Measurements from ENCODE around the gene SPOCK2. TPM values are rescaled to one million over a fixed set of nuclear protein-coding genes. Genes with fewer than 3 reads are reported as not detected.

Gene SPOCK2
- total RNA-seq, 1 experiment from 2014 or later: 0.33 TPM

GRCh38 chr10:72044417-72045041, 43.8 kb downstream of the SPOCK2 start:
- no peaks in the 10 kb centered on the region for H3K9me3 ChIP-seq (ENCODE audit: low read length)
- H2AFZ ChIP-seq (ENCODE audit: low read length): no peak overlapping the region
- H4K20me1 ChIP-seq (ENCODE audit: low read length): no peaks in the 10 kb centered on the region
- H3K4me3 ChIP-seq (ENCODE audit: low read length): no peak overlapping the region
- no peak overlapping the region for H3K9ac ChIP-seq (ENCODE audit: low read length)
- POLR2A ChIA-PET (ENCODE audit: unreplicated experiment): no interaction called here
- TF ChIP-seq EZH2 (IDR thresholded peaks at IDR 0.05; ENCODE audit: low read length, unreplicated experiment) (no peak), EZH2phosphoT487 (IDR thresholded peaks at IDR 0.05; ENCODE audit: borderline replicate concordance, low read length) (no peak), CTCF (conservative IDR thresholded peaks at IDR 0.05; ENCODE audit: low read depth, low read length) (0 out of 2 replicates have a peak, but pooled peaks have one; percentile 28)
- H3K4me1 ChIP-seq (ENCODE audit: insufficient read depth, low read length): no peaks in the 10 kb centered on the region; the same call in 1 of the 2 replicates
- H3K4me2 ChIP-seq (ENCODE audit: low read length): no peak overlapping the region
- H3K9me2 ChIP-seq (replicated peaks; ENCODE audit: low read length): no peaks in the 10 kb centered on the region
- no peaks in the 10 kb centered on the region for H3K27me3 ChIP-seq (ENCODE audit: low read length)
- H3K27ac ChIP-seq (ENCODE audit: low read length): no peak overlapping the region
- no TSS peak for BruUV-seq (replicated peaks)
- peak; percentile 56 for ATAC-seq
- intact Hi-C loops (cut with micrococcal nuclease): loop anchor here (5.0 kb wide), 1 partner anchor 127 kb away; no protein-coding TSS in a partner anchor
- CTCF ChIA-PET: interaction anchor here (1.6 kb wide), 1 partner anchor 88 kb away, joined by 13 read pairs; no protein-coding TSS in a partner anchor
- H3K36me3 ChIP-seq (ENCODE audit: low read depth, low read length): no peaks in the 10 kb centered on the region; the same call in 1 of the 2 replicates
- H3F3A ChIP-seq (ENCODE audit: low read length, unreplicated experiment): no peaks in the 10 kb centered on the region
- H3K79me2 ChIP-seq (ENCODE audit: low read length): no peaks in the 10 kb centered on the region
- no peak for DNase-seq

- TF ChIP-seq EZH2 (IDR thresholded peaks at IDR 0.05; ENCODE audit: low read length, unreplicated experiment): no peak
- TF ChIP-seq EZH2phosphoT487 (IDR thresholded peaks at IDR 0.05; ENCODE audit: borderline replicate concordance, low read length): no peak
- TF ChIP-seq CTCF (conservative IDR thresholded peaks at IDR 0.05; ENCODE audit: low read depth, low read length): no peak
- ATAC-seq (no peak), DNase-seq (no peak)
- Histone ChIP-seq H3K36me3 (ENCODE audit: low read depth, low read length) (no peaks in the 10 kb centered on the region), H3K9me3 (ENCODE audit: low read length) (no peaks in the 10 kb centered on the region), H3K27ac (ENCODE audit: low read length) (no peak overlapping the region), H3K79me2 (ENCODE audit: low read length) (no peaks in the 10 kb centered on the region), H3K4me1 (ENCODE audit: insufficient read depth, low read length) (no peaks in the 10 kb centered on the region; the same call in 1 of the 2 replicates), H2AFZ (ENCODE audit: low read length) (no peak overlapping the region), H3K4me2 (ENCODE audit: low read length) (no peak overlapping the region), H3K9ac (ENCODE audit: low read length) (no peak overlapping the region), H3K9me2 (replicated peaks; ENCODE audit: low read length) (no peaks in the 10 kb centered on the region), H3K27me3 (ENCODE audit: low read length) (no peaks in the 10 kb centered on the region), H4K20me1 (ENCODE audit: low read length) (no peaks in the 10 kb centered on the region), H3K4me3 (ENCODE audit: low read length) (no peak overlapping the region), H3F3A (ENCODE audit: low read length, unreplicated experiment) (no peaks in the 10 kb centered on the region)
- ChIA-PET CTCF (interaction anchor here (1.6 kb wide), 1 partner anchor 87 kb away, joined by 13 read pairs; no protein-coding TSS in a partner anchor), POLR2A (ENCODE audit: unreplicated experiment) (no interaction called here)
- intact Hi-C loops (cut with micrococcal nuclease): no loop called here
- BruUV-seq (replicated peaks): no TSS peak
Observed at GRCh38 chr10:72043016-72043834, 45.1 kb downstream of the SPOCK2 start.
